ENCODE measurements around the gene DYDC2. TPM values are rescaled to one million over a fixed set of nuclear protein-coding genes. Genes with fewer than 3 reads are reported as not detected.

The DYDC2 gene
- total and polyA plus RNA-seq, 9 of the 15 experiments (the other 6 are each of a cell fraction or from before 2014, with no cell fraction given), result 0.06 to 0.34 (median 0.15) TPM; not detected in 5

DNA sequence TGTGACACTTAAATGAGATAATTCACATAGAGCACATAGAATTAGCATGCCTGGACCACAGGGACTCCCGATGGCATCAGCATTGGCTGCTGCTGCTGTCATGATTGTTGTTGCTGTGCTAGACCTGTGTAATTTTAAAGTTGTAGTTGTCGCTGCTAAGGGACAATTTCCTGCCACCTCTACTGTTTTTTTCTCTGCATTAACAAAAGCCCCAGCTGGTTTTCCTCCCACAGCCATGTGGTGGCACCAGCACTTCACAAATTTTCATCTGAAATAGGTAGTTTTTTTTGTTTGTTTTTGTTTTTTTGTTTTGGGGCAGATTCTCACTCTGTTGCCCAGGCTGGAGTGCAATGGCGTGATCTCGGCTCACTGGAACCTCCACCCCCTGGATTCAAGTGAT is 26.4 kb downstream of the DYDC2 start (continued):
- TF ChIP-seq RAD21 (CRISPR knock-in tag; conservative IDR thresholded peaks at IDR 0.05 in 1 of 2, IDR thresholded peaks at IDR 0.05 in 1 of 2) (peak; percentile 82), LARP7 (IDR thresholded peaks at IDR 0.05) (no peak), ZNF165 (CRISPR knock-in tag; IDR thresholded peaks at IDR 0.05; ENCODE audit: borderline replicate concordance) (no peak), HEY1 (CRISPR knock-in tag; IDR thresholded peaks at IDR 0.05; ENCODE audit: borderline replicate concordance) (no peak), ZNF384 (IDR thresholded peaks at IDR 0.05; ENCODE audit: low read depth, low read length) (peak; percentile 93), FOSL1 (tag; conservative IDR thresholded peaks at IDR 0.05) (no peak), GTF2A2 (tag; IDR thresholded peaks at IDR 0.05) (no peak), SMC3 (conservative IDR thresholded peaks at IDR 0.05; ENCODE audit: insufficient read depth, low read depth, low read length) (peak; percentile 67), DPF2 (IDR thresholded peaks at IDR 0.05) (no peak), ZNF707 (CRISPR knock-in tag; conservative IDR thresholded peaks at IDR 0.05) (no peak), FOXK2 (conservative IDR thresholded peaks at IDR 0.05 in 1 of 2, IDR thresholded peaks at IDR 0.05 in 1 of 2; ENCODE audit: low read depth in 2 of 2) (0 out of 4 replicates have a peak, but pooled peaks of 1 of the 2 experiments have one; percentile 15), ZNF324 (CRISPR knock-in tag; IDR thresholded peaks at IDR 0.05) (no peak)
- TF ChIP-seq, protein P1, sequence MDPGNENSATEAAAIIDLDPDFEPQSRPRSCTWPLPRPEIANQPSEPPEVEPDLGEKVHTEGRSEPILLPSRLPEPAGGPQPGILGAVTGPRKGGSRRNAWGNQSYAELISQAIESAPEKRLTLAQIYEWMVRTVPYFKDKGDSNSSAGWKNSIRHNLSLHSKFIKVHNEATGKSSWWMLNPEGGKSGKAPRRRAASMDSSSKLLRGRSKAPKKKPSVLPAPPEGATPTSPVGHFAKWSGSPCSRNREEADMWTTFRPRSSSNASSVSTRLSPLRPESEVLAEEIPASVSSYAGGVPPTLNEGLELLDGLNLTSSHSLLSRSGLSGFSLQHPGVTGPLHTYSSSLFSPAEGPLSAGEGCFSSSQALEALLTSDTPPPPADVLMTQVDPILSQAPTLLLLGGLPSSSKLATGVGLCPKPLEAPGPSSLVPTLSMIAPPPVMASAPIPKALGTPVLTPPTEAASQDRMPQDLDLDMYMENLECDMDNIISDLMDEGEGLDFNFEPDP (CRISPR knock-in tag; IDR thresholded peaks at IDR 0.05), result no peak
- TF ChIP-seq, protein P2, sequence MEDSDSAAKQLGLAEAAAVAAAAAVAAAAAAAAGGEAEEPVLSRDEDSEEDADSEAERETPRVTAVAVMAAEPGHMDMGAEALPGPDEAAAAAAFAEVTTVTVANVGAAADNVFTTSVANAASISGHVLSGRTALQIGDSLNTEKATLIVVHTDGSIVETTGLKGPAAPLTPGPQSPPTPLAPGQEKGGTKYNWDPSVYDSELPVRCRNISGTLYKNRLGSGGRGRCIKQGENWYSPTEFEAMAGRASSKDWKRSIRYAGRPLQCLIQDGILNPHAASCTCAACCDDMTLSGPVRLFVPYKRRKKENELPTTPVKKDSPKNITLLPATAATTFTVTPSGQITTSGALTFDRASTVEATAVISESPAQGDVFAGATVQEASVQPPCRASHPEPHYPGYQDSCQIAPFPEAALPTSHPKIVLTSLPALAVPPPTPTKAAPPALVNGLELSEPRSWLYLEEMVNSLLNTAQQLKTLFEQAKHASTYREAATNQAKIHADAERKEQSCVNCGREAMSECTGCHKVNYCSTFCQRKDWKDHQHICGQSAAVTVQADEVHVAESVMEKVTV (CRISPR knock-in tag; IDR thresholded peaks at IDR 0.05), result peak; percentile 57
- TF ChIP-seq, protein P3, sequence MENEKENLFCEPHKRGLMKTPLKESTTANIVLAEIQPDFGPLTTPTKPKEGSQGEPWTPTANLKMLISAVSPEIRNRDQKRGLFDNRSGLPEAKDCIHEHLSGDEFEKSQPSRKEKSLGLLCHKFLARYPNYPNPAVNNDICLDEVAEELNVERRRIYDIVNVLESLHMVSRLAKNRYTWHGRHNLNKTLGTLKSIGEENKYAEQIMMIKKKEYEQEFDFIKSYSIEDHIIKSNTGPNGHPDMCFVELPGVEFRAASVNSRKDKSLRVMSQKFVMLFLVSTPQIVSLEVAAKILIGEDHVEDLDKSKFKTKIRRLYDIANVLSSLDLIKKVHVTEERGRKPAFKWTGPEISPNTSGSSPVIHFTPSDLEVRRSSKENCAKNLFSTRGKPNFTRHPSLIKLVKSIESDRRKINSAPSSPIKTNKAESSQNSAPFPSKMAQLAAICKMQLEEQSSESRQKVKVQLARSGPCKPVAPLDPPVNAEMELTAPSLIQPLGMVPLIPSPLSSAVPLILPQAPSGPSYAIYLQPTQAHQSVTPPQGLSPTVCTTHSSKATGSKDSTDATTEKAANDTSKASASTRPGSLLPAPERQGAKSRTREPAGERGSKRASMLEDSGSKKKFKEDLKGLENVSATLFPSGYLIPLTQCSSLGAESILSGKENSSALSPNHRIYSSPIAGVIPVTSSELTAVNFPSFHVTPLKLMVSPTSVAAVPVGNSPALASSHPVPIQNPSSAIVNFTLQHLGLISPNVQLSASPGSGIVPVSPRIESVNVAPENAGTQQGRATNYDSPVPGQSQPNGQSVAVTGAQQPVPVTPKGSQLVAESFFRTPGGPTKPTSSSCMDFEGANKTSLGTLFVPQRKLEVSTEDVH (IDR thresholded peaks at IDR 0.05; ENCODE audit: low read depth, partially characterized antibody), result no peak
- TF ChIP-seq, protein P4, sequence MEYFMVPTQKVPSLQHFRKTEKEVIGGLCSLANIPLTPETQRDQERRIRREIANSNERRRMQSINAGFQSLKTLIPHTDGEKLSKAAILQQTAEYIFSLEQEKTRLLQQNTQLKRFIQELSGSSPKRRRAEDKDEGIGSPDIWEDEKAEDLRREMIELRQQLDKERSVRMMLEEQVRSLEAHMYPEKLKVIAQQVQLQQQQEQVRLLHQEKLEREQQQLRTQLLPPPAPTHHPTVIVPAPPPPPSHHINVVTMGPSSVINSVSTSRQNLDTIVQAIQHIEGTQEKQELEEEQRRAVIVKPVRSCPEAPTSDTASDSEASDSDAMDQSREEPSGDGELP (CRISPR knock-in tag; IDR thresholded peaks at IDR 0.05; ENCODE audit: borderline replicate concordance), result peak; percentile 45
- TF ChIP-seq, protein P5, sequence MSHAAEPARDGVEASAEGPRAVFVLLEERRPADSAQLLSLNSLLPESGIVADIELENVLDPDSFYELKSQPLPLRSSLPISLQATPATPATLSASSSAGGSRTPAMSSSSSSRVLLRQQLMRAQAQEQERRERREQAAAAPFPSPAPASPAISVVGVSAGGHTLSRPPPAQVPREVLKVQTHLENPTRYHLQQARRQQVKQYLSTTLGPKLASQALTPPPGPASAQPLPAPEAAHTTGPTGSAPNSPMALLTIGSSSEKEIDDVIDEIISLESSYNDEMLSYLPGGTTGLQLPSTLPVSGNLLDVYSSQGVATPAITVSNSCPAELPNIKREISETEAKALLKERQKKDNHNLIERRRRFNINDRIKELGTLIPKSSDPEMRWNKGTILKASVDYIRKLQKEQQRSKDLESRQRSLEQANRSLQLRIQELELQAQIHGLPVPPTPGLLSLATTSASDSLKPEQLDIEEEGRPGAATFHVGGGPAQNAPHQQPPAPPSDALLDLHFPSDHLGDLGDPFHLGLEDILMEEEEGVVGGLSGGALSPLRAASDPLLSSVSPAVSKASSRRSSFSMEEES (CRISPR knock-in tag; IDR thresholded peaks at IDR 0.05), result no peak
- TF ChIP-seq, protein P6, sequence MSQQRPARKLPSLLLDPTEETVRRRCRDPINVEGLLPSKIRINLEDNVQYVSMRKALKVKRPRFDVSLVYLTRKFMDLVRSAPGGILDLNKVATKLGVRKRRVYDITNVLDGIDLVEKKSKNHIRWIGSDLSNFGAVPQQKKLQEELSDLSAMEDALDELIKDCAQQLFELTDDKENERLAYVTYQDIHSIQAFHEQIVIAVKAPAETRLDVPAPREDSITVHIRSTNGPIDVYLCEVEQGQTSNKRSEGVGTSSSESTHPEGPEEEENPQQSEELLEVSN (IDR thresholded peaks at IDR 0.05; ENCODE audit: borderline replicate concordance in 1 of 2, extremely low read depth in 1 of 2, insufficient read depth in 1 of 2, insufficient read length in 1 of 2, low read depth in 1 of 2, low read length in 1 of 2, poor library complexity in 1 of 2, severe bottlenecking in 1 of 2), result no peak
